HepG2 (cell line): ENCODE results near the gene APOM. TPM values are rescaled to one million over a fixed set of nuclear protein-coding genes. Genes with fewer than 3 reads are reported as not detected.

ENCODE experiments used
- AKNA ChIP-seq: sonication (generic); formaldehyde crosslinking; IDR thresholded peaks from 2 replicates; pipeline ENCODE4 v1.4.0; 2020; ENCODE audit warnings: missing genetic modification reagents, borderline replicate concordance
- BRCA1 ChIP-seq: sonication (generic); formaldehyde crosslinking; IDR thresholded peaks from 2 replicates; pipeline ENCODE4 v1.4.0; 2020; ENCODE audit warnings: missing genetic modification reagents
- FOXM1 ChIP-seq: sonication (generic); formaldehyde crosslinking; IDR thresholded peaks from 2 replicates; pipeline ENCODE4 v1.5.0; 2020; ENCODE audit warnings: missing genetic modification reagents
- NR2F2 ChIP-seq: IDR thresholded peaks from 2 replicates; pipeline ENCODE4 v1.6.1; 2012; ENCODE audit warnings: low read depth, inconsistent platforms, borderline replicate concordance
- RBAK ChIP-seq: sonication (generic); formaldehyde crosslinking; IDR thresholded peaks from 2 replicates; pipeline ENCODE4 v1.5.1; 2020; ENCODE audit warnings: mild to moderate bottlenecking, missing genetic modification reagents
- RORA ChIP-seq: sonication (generic); formaldehyde crosslinking; IDR thresholded peaks from 2 replicates; pipeline ENCODE4 v1.5.0; 2020; ENCODE audit warnings: mild to moderate bottlenecking, missing genetic modification reagents, moderate library complexity
- SNAPC2 ChIP-seq: sonication (generic); formaldehyde crosslinking; IDR thresholded peaks from 2 replicates; pipeline ENCODE4 v1.8.1; 2022; ENCODE audit warnings: mild to moderate bottlenecking, missing genetic modification reagents
- ZNF264 ChIP-seq: sonication (generic); formaldehyde crosslinking; IDR thresholded peaks from 2 replicates; pipeline ENCODE4 v1.4.0; 2020; ENCODE audit warnings: missing genetic modification reagents
- ZNF276 ChIP-seq: sonication (generic); formaldehyde crosslinking; IDR thresholded peaks from 2 replicates; pipeline ENCODE4 v1.4.0; 2020; ENCODE audit warnings: mild to moderate bottlenecking, low read depth, missing genetic modification reagents
- ZNF556 ChIP-seq: sonication (generic); formaldehyde crosslinking; IDR thresholded peaks from 2 replicates; pipeline ENCODE4 v1.4.0; 2020; ENCODE audit warnings: mild to moderate bottlenecking, missing genetic modification reagents, borderline replicate concordance
- ZNF639 ChIP-seq: conservative IDR thresholded peaks from 2 replicates; pipeline ENCODE4 v1.6.1; 2018; ENCODE audit warnings: missing genetic modification reagents
- ZNF883 ChIP-seq: sonication (generic); formaldehyde crosslinking; IDR thresholded peaks from 2 replicates; pipeline ENCODE4 v1.5.1; 2020; ENCODE audit warnings: mild to moderate bottlenecking, missing genetic modification reagents; ENCODE audit errors: not compliant biosample characterization
- polyA plus RNA-seq, 8 experiments: library from polyadenylated mRNA; depleted of rRNA in 3 of 8; stranded (reverse) in 7 of 8; unstranded in 1 of 8; fragments of >200 nt; fragmentation: Illumina TruSeq in 4 of 8; extraction: Trizol in 4 of 8; gene quantifications; 2 replicates each; pipeline versions ENCODE4 v1.2.1 to v1.2.3, GENCODE V29; 2011 to 2016; ENCODE audit warnings: low read depth in 4 of 8, missing spikeins in 1 of 8, mixed read lengths in 1 of 8; ENCODE audit not compliant: insufficient read depth in 1 of 8
- total RNA-seq, 5 experiments: library from RNA; depleted of rRNA; stranded (reverse); fragments of >200 nt; fragmentation: Illumina TruSeq; extraction: Trizol; gene quantifications; 2 replicates each; pipeline ENCODE4 v1.2.3, GENCODE V29; 2016; ENCODE audit warnings: low read depth in 1 of 5
- TF ChIP-seq, protein P1 (sequence below): sonication (generic); formaldehyde crosslinking; IDR thresholded peaks from 2 replicates; pipeline ENCODE4 v1.4.0; 2020; ENCODE audit warnings: missing genetic modification reagents

Gene APOM
- total and polyA plus RNA-seq, 2 of the 13 experiments (the other 11 are each of a cell fraction or from before 2014, with no cell fraction given) = 98.2 to 1,140 TPM

GRCh38 chr6:31660381-31661261, 4.9 kb downstream of the APOM start, which contains the start of gene C6orf47 (continued):
- TF ChIP-seq, protein P1, sequence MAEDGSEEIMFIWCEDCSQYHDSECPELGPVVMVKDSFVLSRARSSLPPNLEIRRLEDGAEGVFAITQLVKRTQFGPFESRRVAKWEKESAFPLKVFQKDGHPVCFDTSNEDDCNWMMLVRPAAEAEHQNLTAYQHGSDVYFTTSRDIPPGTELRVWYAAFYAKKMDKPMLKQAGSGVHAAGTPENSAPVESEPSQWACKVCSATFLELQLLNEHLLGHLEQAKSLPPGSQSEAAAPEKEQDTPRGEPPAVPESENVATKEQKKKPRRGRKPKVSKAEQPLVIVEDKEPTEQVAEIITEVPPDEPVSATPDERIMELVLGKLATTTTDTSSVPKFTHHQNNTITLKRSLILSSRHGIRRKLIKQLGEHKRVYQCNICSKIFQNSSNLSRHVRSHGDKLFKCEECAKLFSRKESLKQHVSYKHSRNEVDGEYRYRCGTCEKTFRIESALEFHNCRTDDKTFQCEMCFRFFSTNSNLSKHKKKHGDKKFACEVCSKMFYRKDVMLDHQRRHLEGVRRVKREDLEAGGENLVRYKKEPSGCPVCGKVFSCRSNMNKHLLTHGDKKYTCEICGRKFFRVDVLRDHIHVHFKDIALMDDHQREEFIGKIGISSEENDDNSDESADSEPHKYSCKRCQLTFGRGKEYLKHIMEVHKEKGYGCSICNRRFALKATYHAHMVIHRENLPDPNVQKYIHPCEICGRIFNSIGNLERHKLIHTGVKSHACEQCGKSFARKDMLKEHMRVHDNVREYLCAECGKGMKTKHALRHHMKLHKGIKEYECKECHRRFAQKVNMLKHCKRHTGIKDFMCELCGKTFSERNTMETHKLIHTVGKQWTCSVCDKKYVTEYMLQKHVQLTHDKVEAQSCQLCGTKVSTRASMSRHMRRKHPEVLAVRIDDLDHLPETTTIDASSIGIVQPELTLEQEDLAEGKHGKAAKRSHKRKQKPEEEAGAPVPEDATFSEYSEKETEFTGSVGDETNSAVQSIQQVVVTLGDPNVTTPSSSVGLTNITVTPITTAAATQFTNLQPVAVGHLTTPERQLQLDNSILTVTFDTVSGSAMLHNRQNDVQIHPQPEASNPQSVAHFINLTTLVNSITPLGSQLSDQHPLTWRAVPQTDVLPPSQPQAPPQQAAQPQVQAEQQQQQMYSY = peak; percentile 87
- TF ChIP-seq AKNA (CRISPR knock-in tag) = peak; percentile 86; the same call in 1 of the 2 replicates
- TF ChIP-seq NR2F2 = no peak
- TF ChIP-seq FOXM1 (CRISPR knock-in tag) = no peak
- peak; percentile 83 for TF ChIP-seq ZNF639 (CRISPR knock-in tag)
- peak; percentile 86 for TF ChIP-seq BRCA1 (CRISPR knock-in tag)
- TF ChIP-seq ZNF264 (CRISPR knock-in tag) = peak; percentile 44; the same call in 1 of the 2 replicates
- TF ChIP-seq ZNF556 = 0 out of 2 replicates have a peak, but pooled peaks have one; percentile 82
- no peak for TF ChIP-seq ZNF276
- TF ChIP-seq SNAPC2 (CRISPR knock-in tag) = peak; percentile 60; the same call in 1 of the 2 replicates
- peak; percentile 23; the same call in 1 of the 2 replicates for TF ChIP-seq RBAK (CRISPR knock-in tag)
- TF ChIP-seq ZNF883 = peak; percentile 92
- TF ChIP-seq RORA (CRISPR knock-in tag) = no peak
- TF ChIP-seq, all 625 proteins: peak for 330
